GM18870 (cell line): ENCODE measurements around the gene KRT8.

ENCODE experiments used
- ATAC-seq: cut with Tn5 transposase; IDR thresholded peaks from one replicate; pipeline ENCODE4 v1.9.1; 2021; ENCODE audit warnings: moderate library complexity; ENCODE audit not compliant: unreplicated experiment

Gene KRT8

GRCh38 chr12:52849511-52849910, 55.4 kb downstream of the KRT8 start:
- ATAC-seq, result no peak

DNA sequence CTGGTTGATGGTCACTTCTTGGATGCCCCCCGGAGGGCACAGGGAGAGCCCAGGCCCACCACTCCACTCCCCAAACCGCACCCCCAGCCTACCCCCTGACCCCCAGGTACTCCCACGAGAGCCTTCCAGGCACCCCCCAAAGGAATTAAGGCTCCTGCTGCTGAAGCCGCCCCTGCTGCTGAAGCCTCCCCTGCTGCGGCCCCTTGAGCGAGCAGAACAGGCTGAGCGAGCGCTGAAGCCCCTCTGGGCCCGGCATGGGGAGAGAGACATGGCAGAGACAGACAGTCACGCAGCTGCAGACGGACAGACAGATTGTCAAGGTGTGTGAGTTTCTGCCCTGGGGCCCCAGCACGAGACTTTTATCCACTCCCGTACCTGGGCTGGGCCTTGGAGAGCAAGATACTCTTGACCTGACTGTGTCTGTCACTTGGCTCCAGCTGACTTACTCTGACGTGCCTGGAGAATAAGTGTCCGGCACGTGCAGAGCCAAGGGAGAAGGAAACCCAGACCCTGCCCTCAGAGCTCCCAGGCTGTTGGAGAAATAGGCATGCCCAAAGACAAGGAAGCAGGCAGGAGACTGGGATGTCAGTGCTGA, 56.1 kb downstream of the KRT8 start, which contains the start of gene KRT78:
TSS of gene KRT78 (minus strand) at position 334 of the 595 bp plus-strand sequence. CDS start at position 270, 64 bp downstream.
- ATAC-seq, result no peak

DNA sequence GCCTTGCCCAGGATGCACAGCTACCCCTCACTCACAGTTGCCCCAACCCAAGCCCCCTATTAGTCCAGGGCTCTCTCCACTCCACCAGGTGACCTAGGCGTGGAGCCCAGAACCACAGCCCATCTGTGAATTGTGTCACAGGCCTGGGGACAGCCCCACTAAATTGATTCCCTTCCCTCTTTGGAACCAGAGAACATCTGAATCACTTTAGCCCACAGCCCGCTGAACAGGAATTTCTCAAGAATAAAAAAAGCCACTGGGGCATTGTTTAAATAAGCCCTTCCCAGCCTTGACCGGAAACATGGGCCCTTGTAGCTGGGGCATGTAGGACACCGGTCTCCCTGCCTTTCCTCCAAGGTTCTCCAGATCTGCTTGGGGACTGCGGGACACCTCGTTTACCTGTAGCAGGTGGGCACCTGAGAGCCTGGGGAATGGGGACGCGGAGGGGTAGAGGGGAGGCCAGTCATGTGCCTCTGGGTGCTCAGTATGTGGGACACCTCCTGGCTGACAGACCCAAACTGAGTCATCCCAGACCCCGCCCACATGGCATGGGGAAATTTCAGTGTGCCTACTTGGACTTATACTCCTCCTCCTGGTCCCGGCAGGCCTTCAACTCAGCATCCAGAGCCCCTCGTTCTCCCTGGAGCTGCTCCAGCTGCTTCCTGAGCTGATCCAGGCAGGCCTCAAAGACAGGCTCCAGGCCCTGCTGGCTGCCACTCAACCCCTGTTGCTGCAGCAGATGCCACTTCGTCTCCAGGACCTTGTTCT, 57.4 kb downstream of the KRT8 start:
- ATAC-seq, result no peak
